RWPE2 (cell line): ENCODE data around the gene DLG1.

ENCODE experiments used
- ATAC-seq: fragments of 200-7000 bp; cut with Tn5 transposase; 3 replicates; pipeline ENCODE4 v1.9.1; 2021; ENCODE audit warnings: low read depth
- DNase-seq: peaks from one replicate; pipeline ENCODE4 v3.0.0-alpha.2; 2020; ENCODE audit warnings: low spot score
- H3K27ac ChIP-seq: fragments of 450-650 bp; 2 replicates; pipeline ENCODE4 v1.5.1; 2017; ENCODE audit warnings: mild to moderate bottlenecking; ENCODE audit not compliant: poor library complexity, severe bottlenecking
- H3K27me3 ChIP-seq: fragments of 250-450 bp; sonication (Bioruptor Pico); 2 replicates; pipeline ENCODE4 v1.5.1; 2021; ENCODE audit warnings: mild to moderate bottlenecking, moderate library complexity; ENCODE audit not compliant: insufficient read depth, poor library complexity, severe bottlenecking
- H3K36me3 ChIP-seq: fragments of 250-450 bp; sonication (Bioruptor Pico); 2 replicates; pipeline ENCODE4 v1.5.1; 2020; ENCODE audit warnings: low read depth, mild to moderate bottlenecking, moderate library complexity
- H3K4me1 ChIP-seq: fragments of 250-450 bp; sonication (Bioruptor Pico); 2 replicates; pipeline ENCODE4 v1.5.1; 2021; ENCODE audit warnings: mild to moderate bottlenecking, moderate library complexity; ENCODE audit not compliant: insufficient read depth, poor library complexity, severe bottlenecking
- H3K4me3 ChIP-seq: fragments of 250-450 bp; sonication (Bioruptor Pico); 2 replicates; pipeline ENCODE4 v1.5.1; 2021; ENCODE audit warnings: mild to moderate bottlenecking, moderate library complexity; ENCODE audit not compliant: severe bottlenecking
- H3K9me3 ChIP-seq: fragments of 250-450 bp; sonication (Bioruptor Pico); 2 replicates; pipeline ENCODE4 v1.5.1; 2021; ENCODE audit warnings: mild to moderate bottlenecking, moderate library complexity; ENCODE audit not compliant: severe bottlenecking
- TF ChIP-seq, protein P1 (sequence below): fragments of 450-650 bp; IDR thresholded peaks from one replicate; pipeline ENCODE4 v1.5.1; 2017; ENCODE audit warnings: mild to moderate bottlenecking, moderate library complexity; ENCODE audit not compliant: poor library complexity, severe bottlenecking

The DLG1 gene

DNA sequence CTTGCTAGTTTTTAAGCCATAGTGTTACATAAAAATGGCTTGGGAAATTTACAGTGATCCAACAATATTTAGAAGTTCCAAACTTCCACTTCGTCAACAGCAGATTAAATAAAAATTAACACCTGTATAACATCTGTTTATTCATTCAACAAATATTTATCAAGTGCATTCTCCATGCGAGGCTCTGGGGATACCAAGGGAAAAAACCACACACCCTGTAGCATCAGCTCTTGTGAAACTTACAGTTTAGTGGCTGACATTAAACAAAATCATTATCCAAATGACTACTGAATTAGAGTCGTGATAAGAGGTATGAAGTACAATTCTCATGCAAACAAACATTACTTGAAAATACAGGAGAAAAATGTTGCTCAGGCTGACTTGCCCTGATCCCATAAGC lies 122.9 kb downstream of the DLG1 start:
- H3K36me3 ChIP-seq = peaks cover 14% of the 10 kb centered on the region
- H3K27ac ChIP-seq = no peak overlapping the region
- ATAC-seq = no peak
- DNase-seq = no peak
- H3K27me3 ChIP-seq = no peaks in the 10 kb centered on the region
- H3K9me3 ChIP-seq = no peaks in the 10 kb centered on the region
- no peak overlapping the region for H3K4me3 ChIP-seq
- peaks cover 6% of the 10 kb centered on the region for H3K4me1 ChIP-seq
- TF ChIP-seq, protein P1, sequence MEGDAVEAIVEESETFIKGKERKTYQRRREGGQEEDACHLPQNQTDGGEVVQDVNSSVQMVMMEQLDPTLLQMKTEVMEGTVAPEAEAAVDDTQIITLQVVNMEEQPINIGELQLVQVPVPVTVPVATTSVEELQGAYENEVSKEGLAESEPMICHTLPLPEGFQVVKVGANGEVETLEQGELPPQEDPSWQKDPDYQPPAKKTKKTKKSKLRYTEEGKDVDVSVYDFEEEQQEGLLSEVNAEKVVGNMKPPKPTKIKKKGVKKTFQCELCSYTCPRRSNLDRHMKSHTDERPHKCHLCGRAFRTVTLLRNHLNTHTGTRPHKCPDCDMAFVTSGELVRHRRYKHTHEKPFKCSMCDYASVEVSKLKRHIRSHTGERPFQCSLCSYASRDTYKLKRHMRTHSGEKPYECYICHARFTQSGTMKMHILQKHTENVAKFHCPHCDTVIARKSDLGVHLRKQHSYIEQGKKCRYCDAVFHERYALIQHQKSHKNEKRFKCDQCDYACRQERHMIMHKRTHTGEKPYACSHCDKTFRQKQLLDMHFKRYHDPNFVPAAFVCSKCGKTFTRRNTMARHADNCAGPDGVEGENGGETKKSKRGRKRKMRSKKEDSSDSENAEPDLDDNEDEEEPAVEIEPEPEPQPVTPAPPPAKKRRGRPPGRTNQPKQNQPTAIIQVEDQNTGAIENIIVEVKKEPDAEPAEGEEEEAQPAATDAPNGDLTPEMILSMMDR = no peak

DNA sequence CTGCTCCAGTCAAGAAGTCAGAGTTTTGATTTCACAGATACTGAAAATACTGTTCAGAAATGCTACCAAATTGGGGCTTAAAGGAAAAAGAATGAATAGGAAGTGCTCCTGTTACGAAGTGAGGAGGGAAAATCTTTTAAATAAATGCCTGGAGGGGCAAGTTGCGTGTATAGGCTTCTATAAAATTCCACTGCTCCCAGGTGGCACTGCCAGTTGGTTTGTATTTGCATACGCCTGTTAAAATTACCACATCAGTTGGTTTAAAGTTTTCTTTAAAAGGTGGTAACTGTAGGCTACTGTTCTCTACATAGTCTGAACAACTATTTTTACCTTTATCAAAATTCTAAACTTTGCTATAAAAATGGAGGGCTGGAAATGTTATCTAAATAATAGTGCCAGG lies 123.5 kb downstream of the DLG1 start:
- Histone ChIP-seq H3K27me3 (no peaks in the 10 kb centered on the region), H3K4me3 (no peak overlapping the region), H3K9me3 (no peaks in the 10 kb centered on the region), H3K27ac (no peak overlapping the region), H3K36me3 (peaks cover 14% of the 10 kb centered on the region), H3K4me1 (peaks cover 6% of the 10 kb centered on the region)
- TF ChIP-seq, protein P1 = no peak
- ATAC-seq = no peak
- no peak for DNase-seq

DNA sequence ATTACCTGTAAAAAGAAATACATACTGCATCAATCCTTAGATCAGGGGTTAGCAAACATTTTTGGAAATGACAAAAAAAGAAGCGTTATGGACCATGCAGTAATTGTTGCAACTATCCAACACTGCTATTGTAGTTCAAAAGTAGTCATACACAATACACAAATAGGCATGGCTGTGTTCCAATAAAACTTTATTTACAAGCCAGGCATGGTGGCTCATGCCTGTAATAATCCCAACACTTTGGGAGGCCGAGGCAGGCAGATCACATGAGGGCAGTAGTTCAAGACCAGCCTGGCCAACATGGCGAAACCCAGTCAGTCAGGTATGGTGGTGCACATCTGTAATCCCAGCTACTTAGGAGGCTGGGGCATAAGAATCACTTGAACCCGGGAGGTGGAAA lies 124.8 kb downstream of the DLG1 start:
- DNase-seq = no peak
- Histone ChIP-seq H3K9me3 (no peaks in the 10 kb centered on the region), H3K4me3 (no peak overlapping the region), H3K27ac (no peak overlapping the region), H3K27me3 (no peaks in the 10 kb centered on the region), H3K36me3 (peaks cover 14% of the 10 kb centered on the region), H3K4me1 (peaks cover 6% of the 10 kb centered on the region)
- TF ChIP-seq, protein P1 = no peak
- ATAC-seq = no peak

DNA sequence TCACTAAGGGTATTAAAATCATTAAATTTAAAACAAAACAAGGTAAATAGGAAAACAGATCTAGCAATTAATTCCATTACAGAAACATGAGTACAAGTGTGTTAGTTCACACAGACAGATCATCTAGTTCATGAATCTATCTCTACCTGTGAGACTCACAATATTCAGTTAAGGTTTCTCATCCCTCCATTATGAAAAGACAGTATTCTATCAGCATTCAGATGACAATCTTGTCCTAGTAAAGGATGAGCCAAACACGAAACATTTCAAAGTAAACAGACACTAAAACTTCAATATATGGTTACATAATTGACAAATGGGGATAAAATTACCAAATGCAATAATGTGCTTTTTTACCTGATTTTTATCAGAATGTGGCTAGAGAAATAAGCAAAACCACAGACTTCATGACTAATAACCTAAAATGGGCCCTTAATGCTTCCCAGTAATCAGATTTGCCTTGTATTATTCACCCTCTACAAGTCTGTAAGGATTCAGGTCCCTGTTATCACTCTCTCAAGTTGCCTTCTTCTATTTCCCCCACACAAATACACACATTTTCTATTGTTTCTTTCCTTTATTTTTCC lies 126.8 kb downstream of the DLG1 start:
- ATAC-seq (peak; percentile 42; the same call in 1 of the 3 replicates), DNase-seq (no peak)
- Histone ChIP-seq H3K4me1 (peaks cover 6% of the 10 kb centered on the region), H3K36me3 (peaks cover 14% of the 10 kb centered on the region), H3K27ac (no peak overlapping the region), H3K9me3 (no peaks in the 10 kb centered on the region), H3K27me3 (no peaks in the 10 kb centered on the region), H3K4me3 (no peak overlapping the region)
- TF ChIP-seq, protein P1 = no peak

DNA sequence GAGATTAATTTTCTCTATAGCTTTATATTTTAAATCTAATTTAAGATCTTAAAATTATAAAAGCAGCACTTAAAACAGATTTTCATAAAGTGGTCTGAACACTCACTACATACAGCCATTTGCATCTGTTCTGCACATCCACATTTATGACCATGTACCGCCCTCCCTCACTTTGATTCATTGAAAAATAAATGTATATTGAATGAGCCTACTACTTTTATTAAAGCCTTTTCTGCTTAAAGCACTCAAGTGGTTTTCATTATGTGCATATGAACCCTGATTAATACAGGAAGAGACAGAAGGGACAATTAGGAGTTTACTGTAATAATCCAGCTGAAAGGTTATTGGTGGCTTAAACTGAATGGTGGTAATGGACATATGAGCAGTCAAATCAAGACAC lies 129.4 kb downstream of the DLG1 start:
- no peak overlapping the region for H3K27ac ChIP-seq
- no peak for ATAC-seq

More for the DNA sequence above, 129.4 kb downstream of the DLG1 start:
- Histone ChIP-seq H3K9me3 (no peaks in the 10 kb centered on the region), H3K27me3 (no peaks in the 10 kb centered on the region), H3K36me3 (peaks cover 14% of the 10 kb centered on the region), H3K4me1 (no peaks in the 10 kb centered on the region), H3K4me3 (no peak overlapping the region)
- no peak for DNase-seq
- TF ChIP-seq, protein P1 = no peak
